Measurements from ENCODE around the gene P2RY2.

GRCh38 chr11:73277467-73277866, 59.4 kb downstream of the P2RY2 start:
- TF ChIP-seq POLR2A (IDR thresholded peaks at IDR 0.05) (no peak), CTCF (IDR thresholded peaks at IDR 0.05) (no peak)

Measured in heart left ventricle (tissue), 13 donors.